ENCODE measurements around the gene AARS2. TPM values are rescaled to one million over a fixed set of nuclear protein-coding genes. Genes with fewer than 3 reads are reported as not detected.
A peak's percentile ranks its signal among the peaks of the same experiment; 100 is the strongest.

The AARS2 gene
- total and polyA plus RNA-seq, 9 donors: 3.0 to 15.5 (median 14.0) TPM

- H3K27me3 ChIP-seq: no peaks in the 10 kb centered on the region
- no peak for TF ChIP-seq POLR2A (IDR thresholded peaks at IDR 0.05)
- TF ChIP-seq EP300 (IDR thresholded peaks at IDR 0.05): no peak
- TF ChIP-seq, protein P1, sequence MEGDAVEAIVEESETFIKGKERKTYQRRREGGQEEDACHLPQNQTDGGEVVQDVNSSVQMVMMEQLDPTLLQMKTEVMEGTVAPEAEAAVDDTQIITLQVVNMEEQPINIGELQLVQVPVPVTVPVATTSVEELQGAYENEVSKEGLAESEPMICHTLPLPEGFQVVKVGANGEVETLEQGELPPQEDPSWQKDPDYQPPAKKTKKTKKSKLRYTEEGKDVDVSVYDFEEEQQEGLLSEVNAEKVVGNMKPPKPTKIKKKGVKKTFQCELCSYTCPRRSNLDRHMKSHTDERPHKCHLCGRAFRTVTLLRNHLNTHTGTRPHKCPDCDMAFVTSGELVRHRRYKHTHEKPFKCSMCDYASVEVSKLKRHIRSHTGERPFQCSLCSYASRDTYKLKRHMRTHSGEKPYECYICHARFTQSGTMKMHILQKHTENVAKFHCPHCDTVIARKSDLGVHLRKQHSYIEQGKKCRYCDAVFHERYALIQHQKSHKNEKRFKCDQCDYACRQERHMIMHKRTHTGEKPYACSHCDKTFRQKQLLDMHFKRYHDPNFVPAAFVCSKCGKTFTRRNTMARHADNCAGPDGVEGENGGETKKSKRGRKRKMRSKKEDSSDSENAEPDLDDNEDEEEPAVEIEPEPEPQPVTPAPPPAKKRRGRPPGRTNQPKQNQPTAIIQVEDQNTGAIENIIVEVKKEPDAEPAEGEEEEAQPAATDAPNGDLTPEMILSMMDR (IDR thresholded peaks at IDR 0.05): no peak
- no peak overlapping the region for H3K4me3 ChIP-seq
- no peaks in the 10 kb centered on the region for H3K36me3 ChIP-seq
- H3K27ac ChIP-seq: no peak overlapping the region
- intact Hi-C loops (cut with DNase I): no loop called here
- H3K4me1 ChIP-seq (ENCODE audit: insufficient read depth): no peaks in the 10 kb centered on the region
- 21 to 33% (median 32%) methylated on average over 20 of the region's 20 CpGs for WGBS, 3 donors
- DNase-seq: no peak
- no peaks in the 10 kb centered on the region for H3K9me3 ChIP-seq
Observed at GRCh38 chr6:44298055-44298803, 14.9 kb downstream of the AARS2 start.

DNA sequence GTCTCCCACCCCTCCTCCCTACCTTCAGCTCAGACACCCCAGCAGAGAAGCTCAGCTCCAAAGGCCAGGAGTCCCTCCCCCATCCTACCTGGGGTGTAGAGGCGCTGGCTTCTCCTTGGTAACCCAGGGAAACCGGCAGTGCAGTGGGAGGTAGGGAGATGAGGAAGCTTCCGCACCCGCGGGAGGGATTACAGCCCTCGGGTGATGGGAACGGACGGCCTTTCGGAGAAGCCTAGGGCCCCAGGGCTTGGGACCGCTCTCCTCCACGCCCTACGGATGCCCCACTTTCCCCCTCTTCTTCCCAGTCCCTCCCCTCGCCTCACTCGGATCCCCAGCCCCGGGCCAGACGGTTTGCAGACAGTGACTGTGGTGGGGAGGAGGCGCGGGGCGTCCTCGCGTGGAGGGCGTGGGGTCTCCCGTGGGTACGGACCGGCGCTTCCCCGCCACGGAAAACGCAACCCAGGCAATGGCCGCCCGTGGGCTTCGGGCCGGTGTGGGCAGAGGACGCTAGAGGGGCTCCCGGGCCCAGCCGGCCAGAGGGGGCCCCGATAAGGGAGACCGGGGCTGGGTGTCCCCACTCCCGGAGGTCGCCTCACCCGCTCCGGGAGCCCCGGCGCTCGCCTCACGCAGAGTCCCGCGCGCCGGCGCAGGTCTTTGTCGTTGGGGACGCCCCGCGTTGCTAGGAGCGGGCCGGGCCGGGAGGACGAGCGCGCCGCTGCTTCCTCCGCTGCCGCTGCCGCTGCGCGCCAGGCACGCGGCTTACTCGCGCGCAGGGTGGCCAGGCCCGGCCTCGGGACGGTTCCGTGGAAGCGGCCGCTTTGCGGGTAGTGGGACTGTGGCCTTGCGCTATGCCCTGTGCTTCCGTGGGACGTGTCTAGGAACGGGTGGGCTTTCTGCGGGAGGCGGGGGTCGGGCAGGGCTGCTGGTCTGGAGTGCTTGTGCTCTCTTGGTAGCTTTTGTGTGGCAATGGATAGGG, 15.8 kb downstream of the AARS2 start:
- no peaks in the 10 kb centered on the region for H3K9me3 ChIP-seq
- no peak overlapping the region for H3K27ac ChIP-seq
- TF ChIP-seq, protein P1 (IDR thresholded peaks at IDR 0.05): no peak
- TF ChIP-seq POLR2A (IDR thresholded peaks at IDR 0.05) (no peak), EP300 (IDR thresholded peaks at IDR 0.05) (no peak)
- peak; percentile 42 to 78 (median 66) for DNase-seq
- H3K4me1 ChIP-seq (ENCODE audit: insufficient read depth): no peaks in the 10 kb centered on the region
- H3K36me3 ChIP-seq: no peaks in the 10 kb centered on the region
- no peaks in the 10 kb centered on the region for H3K27me3 ChIP-seq
- intact Hi-C loops (cut with DNase I): no loop called here
- peak overlapping the region; percentile 46 for H3K4me3 ChIP-seq
- WGBS, 3 donors: 1 to 2% (median 1%) methylated on average over 32 to 86 of the region's 86 CpGs

GRCh38 chr6:44294832-44295791, 18.0 kb downstream of the AARS2 start:
- DNase-seq: no peak

More at GRCh38 chr6:44294832-44295791, 18.0 kb downstream of the AARS2 start:
- TF ChIP-seq EP300 (IDR thresholded peaks at IDR 0.05) (no peak), POLR2A (IDR thresholded peaks at IDR 0.05) (no peak)
- TF ChIP-seq, protein P1 (IDR thresholded peaks at IDR 0.05): no peak
- Histone ChIP-seq H3K9me3 (no peaks in the 10 kb centered on the region), H3K36me3 (no peaks in the 10 kb centered on the region), H3K27ac (no peak overlapping the region), H3K4me1 (ENCODE audit: insufficient read depth) (no peaks in the 10 kb centered on the region), H3K27me3 (no peaks in the 10 kb centered on the region), H3K4me3 (no peak overlapping the region)
- intact Hi-C loops (cut with DNase I): no loop called here
- 52 to 72% (median 65%) methylated on average over 7 of the region's 7 CpGs for WGBS, 3 donors
